H9 (cell line): Measurements from ENCODE around the gene NKAIN2. TPM values are rescaled to one million over a fixed set of nuclear protein-coding genes. Genes with fewer than 3 reads are reported as not detected.

Experiments
- DNase-seq: peaks from one replicate; pipeline ENCODE4 v3.0.0-alpha.2; 2017
- H2AFZ ChIP-seq: one replicate; pipeline ENCODE4 v1.6.1; 2013; ENCODE audit warnings: mild to moderate bottlenecking, low read length, control low read depth, moderate library complexity
- H2AK5ac ChIP-seq: 2 replicates; pipeline ENCODE4 v1.6.1; 2013; ENCODE audit warnings: low read length, control low read depth, mixed read lengths; ENCODE audit not compliant: insufficient read length
- H2BK120ac ChIP-seq: one replicate; pipeline ENCODE4 v1.6.1; 2013; ENCODE audit warnings: low read depth, mild to moderate bottlenecking, low read length, control low read depth, inconsistent platforms; ENCODE audit not compliant: poor library complexity, severe bottlenecking
- H2BK12ac ChIP-seq: 2 replicates; pipeline ENCODE4 v1.6.1; 2013; ENCODE audit warnings: low read length, control low read depth, mixed read lengths, low read depth; ENCODE audit not compliant: insufficient read length
- H2BK15ac ChIP-seq: 2 replicates; pipeline ENCODE4 v1.6.1; 2013; ENCODE audit warnings: low read depth, low read length, control low read depth
- H2BK20ac ChIP-seq: one replicate; pipeline ENCODE4 v1.6.1; 2013; ENCODE audit warnings: low read depth, mild to moderate bottlenecking, low read length, control low read depth, inconsistent platforms; ENCODE audit not compliant: poor library complexity, severe bottlenecking
- H2BK5ac ChIP-seq: 2 replicates; pipeline ENCODE4 v1.6.1; 2013; ENCODE audit warnings: low read length, control low read depth, mixed read lengths; ENCODE audit not compliant: insufficient read length
- H3K14ac ChIP-seq: 2 replicates; pipeline ENCODE4 v1.6.1; 2013; ENCODE audit warnings: low read length, control low read depth; ENCODE audit not compliant: insufficient read depth
- H3K18ac ChIP-seq: 2 replicates; pipeline ENCODE4 v1.6.1; 2013; ENCODE audit warnings: low read depth, mild to moderate bottlenecking, mixed read lengths, low read length, control low read depth; ENCODE audit not compliant: insufficient read length
- H3K23ac ChIP-seq: 2 replicates; pipeline ENCODE4 v1.6.1; 2013; ENCODE audit warnings: low read length, control low read depth, mixed read lengths, low read depth; ENCODE audit not compliant: insufficient read length
- H3K23me2 ChIP-seq: 2 replicates; pipeline ENCODE4 v1.6.1; 2013; ENCODE audit warnings: low read depth, mild to moderate bottlenecking, mixed read lengths, low read length, control low read depth; ENCODE audit not compliant: insufficient read length, poor library complexity, severe bottlenecking
- H3K27ac ChIP-seq: 2 replicates; pipeline ENCODE4 v1.5.1; 2013; ENCODE audit warnings: low read length, control low read depth, mixed read lengths, low read depth; ENCODE audit not compliant: insufficient read length
- H3K27me3 ChIP-seq: 2 replicates; pipeline ENCODE4 v1.6.1; 2013; ENCODE audit warnings: low read length, control low read depth, inconsistent platforms; ENCODE audit not compliant: insufficient read depth
- H3K4ac ChIP-seq: 2 replicates; pipeline ENCODE4 v1.6.1; 2013; ENCODE audit warnings: low read depth, mild to moderate bottlenecking, control low read depth, inconsistent platforms, low read length, moderate library complexity
- H3K4me1 ChIP-seq: 2 replicates; pipeline ENCODE4 v1.6.1; 2013; ENCODE audit warnings: low read length, control low read depth, inconsistent platforms; ENCODE audit not compliant: insufficient read depth
- H3K4me2 ChIP-seq: 2 replicates; pipeline ENCODE4 v1.6.1; 2013; ENCODE audit warnings: low read length, control low read depth, mixed read lengths; ENCODE audit not compliant: insufficient read length, insufficient read depth
- H3K56ac ChIP-seq: 2 replicates; pipeline ENCODE4 v1.6.1; 2013; ENCODE audit warnings: low read depth, mild to moderate bottlenecking, mixed read lengths, low read length, control low read depth; ENCODE audit not compliant: insufficient read length
- H3K79me1 ChIP-seq: 2 replicates; pipeline ENCODE4 v1.6.1; 2013; ENCODE audit warnings: low read depth, mild to moderate bottlenecking, moderate library complexity, low read length, control low read depth, inconsistent platforms; ENCODE audit not compliant: insufficient read depth, poor library complexity, severe bottlenecking
- H3K79me2 ChIP-seq: 2 replicates; pipeline ENCODE4 v1.6.1; 2013; ENCODE audit warnings: low read length, control low read depth, inconsistent platforms; ENCODE audit not compliant: insufficient read depth
- H3K9ac ChIP-seq: 2 replicates; pipeline ENCODE4 v1.6.1; 2013; ENCODE audit warnings: low read length, control low read depth, mixed read lengths; ENCODE audit not compliant: insufficient read length; ENCODE audit errors: extremely low read depth
- H3K9me3 ChIP-seq: one replicate; pipeline ENCODE4 v1.6.1; 2013; ENCODE audit warnings: low read depth, low read length, inconsistent platforms; ENCODE audit not compliant: control insufficient read depth
- H3T11ph ChIP-seq: one replicate; pipeline ENCODE4 v1.6.1; 2013; ENCODE audit warnings: mild to moderate bottlenecking, low read length, control low read depth, inconsistent platforms
- H4K20me1 ChIP-seq: one replicate; pipeline ENCODE4 v1.6.1; 2013; ENCODE audit not compliant: control insufficient read depth, insufficient read length, insufficient read depth
- H4K5ac ChIP-seq: 2 replicates; pipeline ENCODE4 v1.6.1; 2013; ENCODE audit warnings: low read depth, mild to moderate bottlenecking, mixed read lengths, low read length, control low read depth; ENCODE audit not compliant: insufficient read length
- H4K8ac ChIP-seq: replicated peaks from 2 replicates; pipeline ENCODE4 v1.6.1; 2013; ENCODE audit warnings: low read length, control low read depth, mixed read lengths, low read depth; ENCODE audit not compliant: insufficient read length
- H4K91ac ChIP-seq: 2 replicates; pipeline ENCODE4 v1.6.1; 2013; ENCODE audit warnings: low read depth, mild to moderate bottlenecking, moderate library complexity, mixed read lengths, low read length, control low read depth; ENCODE audit not compliant: insufficient read length
- H3K27ac Mint-ChIP-seq, 3 experiments: 2 replicates in 2 of 3; 3 replicates in 1 of 3; pipeline ENCODE4 v1.8.0; 2020 to 2021; ENCODE audit warnings: mixed read lengths in 3 of 3, mild to moderate bottlenecking in 1 of 3, moderate library complexity in 1 of 3
- H3K27me3 Mint-ChIP-seq: 2 replicates; pipeline ENCODE4 v1.8.0; 2021; ENCODE audit warnings: low read depth, mild to moderate bottlenecking, moderate library complexity, mixed read lengths
- H3K36me3 Mint-ChIP-seq, 3 experiments: 2 replicates in 2 of 3; 3 replicates in 1 of 3; pipeline ENCODE4 v1.8.0; 2020 to 2021; ENCODE audit warnings: low read depth in 3 of 3, mixed read lengths in 3 of 3; ENCODE audit not compliant: insufficient read depth in 1 of 3
- H3K4me1 Mint-ChIP-seq, 2 experiments: 2 replicates each; pipeline ENCODE4 v1.8.0; 2020; ENCODE audit warnings: mixed read lengths in 2 of 2
- H3K4me3 Mint-ChIP-seq, 2 experiments: 2 replicates in 1 of 2; 3 replicates in 1 of 2; pipeline ENCODE4 v1.8.0; 2020 to 2021; ENCODE audit warnings: mild to moderate bottlenecking in 2 of 2, mixed read lengths in 2 of 2, moderate library complexity in 1 of 2
- H3K9me3 Mint-ChIP-seq, 2 experiments: 2 replicates in 1 of 2; 3 replicates in 1 of 2; pipeline ENCODE4 v1.8.0; 2020; ENCODE audit warnings: mild to moderate bottlenecking in 2 of 2, mixed read lengths in 2 of 2, moderate library complexity in 1 of 2
- CTCF ChIP-seq: fragments of 200-600 bp; sonication (generic); conservative IDR thresholded peaks from 3 replicates; pipeline ENCODE4 v1.8.0; 2021; ENCODE audit warnings: antibody characterized with exemption, mild to moderate bottlenecking
- WGBS: extraction: QIAGEN DNeasy Blood & Tissue Kit; methylation state at CpG from one replicate; pipeline ENCODE4 v1.1.7; 2013; ENCODE audit warnings: missing lambda C conversion rate, low lambda C conversion rate, mixed read lengths; ENCODE audit not compliant: insufficient read length; ENCODE audit errors: extremely low coverage; 5-methylcytosine and 5-hydroxymethylcytosine counted together
- total RNA-seq: library from RNA; stranded (reverse); gene quantifications from 2 replicates; pipeline ENCODE4 v1.2.1, GENCODE V29; 2021

NKAIN2 gene
- total RNA-seq, 1 experiment from 2014 or later: 0.17 TPM

- Mint-ChIP-seq H3K27me3 (no peaks in the 10 kb centered on the region), H3K27ac (no peak overlapping the region), H3K9me3 (no peaks in the 10 kb centered on the region), H3K36me3 (no peaks in the 10 kb centered on the region), H3K4me3 (no peak overlapping the region), H3K4me1 (peaks cover 0 to 5% of the 10 kb centered on the region in 2 experiments; a peak in 2 of 4 replicates)
- WGBS: no CpG with 5 or more reads among the region's 3 CpGs
- Histone ChIP-seq H2BK120ac (no peak overlapping the region), H3K18ac (no peak overlapping the region), H4K5ac (no peak overlapping the region), H3K14ac (no peak overlapping the region), H2AK5ac (no peak overlapping the region), H2AFZ (no peak overlapping the region), H3K27ac (no peak overlapping the region), H3K23ac (no peak overlapping the region), H3K79me2 (no peaks in the 10 kb centered on the region), H3K23me2 (no peaks in the 10 kb centered on the region), H4K20me1 (no peaks in the 10 kb centered on the region), H4K91ac (no peak overlapping the region), H2BK12ac (no peak overlapping the region), H3K9ac (no peak overlapping the region), H3T11ph (no peak overlapping the region), H3K27me3 (no peaks in the 10 kb centered on the region), H3K9me3 (no peaks in the 10 kb centered on the region), H3K79me1 (no peaks in the 10 kb centered on the region), H2BK20ac (no peak overlapping the region), H3K4me1 (no peaks in the 10 kb centered on the region), H4K8ac (no peak overlapping the region), H3K4ac (no peak overlapping the region), H3K56ac (no peak overlapping the region), H3K4me2 (no peak overlapping the region), H2BK15ac (no peak overlapping the region), H2BK5ac (no peak overlapping the region)
- no peak for TF ChIP-seq CTCF
- no peak for DNase-seq
These were observed 633.1 kb downstream of the NKAIN2 start for GRCh38 chr6:124436803-124437202.
